Suprapubic skin (tissue), 4 donors: ENCODE results near the gene USP17L15. TPM values are rescaled to one million over a fixed set of nuclear protein-coding genes. Genes with fewer than 3 reads are reported as not detected.
"Not testable (repeated sequence)": the region's sequence is repeated elsewhere in the genome, so short reads cannot be mapped to it uniquely, and the experiment has no call there.

Experiments used
- DNase-seq, 2 donors: peaks; one replicate each; pipeline ENCODE4 v3.0.0-alpha.2; 2019; ENCODE audit warnings: low spot score in 2 of 2
- H3K27ac ChIP-seq: fragments of 200-600 bp; sonication (generic); one replicate; pipeline ENCODE4 v1.5.1; 2019
- H3K27me3 ChIP-seq: fragments of 200-600 bp; sonication (generic); one replicate; pipeline ENCODE4 v1.5.1; 2019
- H3K36me3 ChIP-seq: fragments of 200-600 bp; sonication (generic); one replicate; pipeline ENCODE4 v1.5.1; 2019
- H3K4me1 ChIP-seq: fragments of 200-600 bp; sonication (generic); one replicate; pipeline ENCODE4 v1.5.1; 2019
- H3K4me3 ChIP-seq: fragments of 200-600 bp; sonication (generic); one replicate; pipeline ENCODE4 v1.5.1; 2019; ENCODE audit warnings: mild to moderate bottlenecking
- H3K9me3 ChIP-seq: fragments of 200-600 bp; sonication (generic); one replicate; pipeline ENCODE4 v1.5.1; 2019
- WGBS: methylation state at CpG from one replicate; pipeline ENCODE4 v1.1.5; 2018; 5-methylcytosine and 5-hydroxymethylcytosine counted together
- total RNA-seq, 4 donors: library from RNA; depleted of rRNA; stranded (reverse); fragments of >200 nt; gene quantifications; one replicate each; pipeline ENCODE4 v1.1.0, GENCODE V29; 2016

USP17L15 gene, protein sequence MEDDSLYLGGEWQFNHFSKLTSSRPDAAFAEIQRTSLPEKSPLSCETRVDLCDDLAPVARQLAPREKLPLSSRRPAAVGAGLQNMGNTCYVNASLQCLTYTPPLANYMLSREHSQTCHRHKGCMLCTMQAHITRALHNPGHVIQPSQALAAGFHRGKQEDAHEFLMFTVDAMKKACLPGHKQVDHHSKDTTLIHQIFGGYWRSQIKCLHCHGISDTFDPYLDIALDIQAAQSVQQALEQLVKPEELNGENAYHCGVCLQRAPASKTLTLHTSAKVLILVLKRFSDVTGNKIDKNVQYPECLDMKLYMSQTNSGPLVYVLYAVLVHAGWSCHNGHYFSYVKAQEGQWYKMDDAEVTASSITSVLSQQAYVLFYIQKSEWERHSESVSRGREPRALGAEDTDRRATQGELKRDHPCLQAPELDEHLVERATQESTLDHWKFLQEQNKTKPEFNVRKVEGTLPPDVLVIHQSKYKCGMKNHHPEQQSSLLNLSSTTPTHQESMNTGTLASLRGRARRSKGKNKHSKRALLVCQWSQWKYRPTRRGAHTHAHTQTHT
- not detected for total RNA-seq

DNA sequence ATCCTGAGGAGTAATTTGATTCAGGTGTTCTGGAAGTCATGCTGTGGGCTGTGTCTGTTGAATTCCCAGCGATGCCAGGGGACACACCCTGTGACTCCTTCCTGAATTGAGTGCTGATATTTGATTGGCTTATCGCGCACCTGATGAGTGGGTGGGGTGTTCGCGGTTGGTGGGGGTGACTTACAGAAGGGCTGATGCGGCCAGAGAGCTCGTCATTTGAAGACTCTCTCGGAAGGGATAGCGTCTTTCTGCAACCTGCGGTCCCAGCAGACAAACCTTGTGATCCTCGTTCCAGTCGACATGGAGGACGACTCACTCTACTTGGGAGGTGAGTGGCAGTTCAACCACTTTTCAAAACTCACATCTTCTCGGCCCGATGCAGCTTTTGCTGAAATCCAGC, at the start of gene USP17L15:
USP17L15 (plus strand) TSS at position 301 of the 400 bp plus-strand sequence; CDS start at position 301, 0 bp downstream.
- not testable (repeated sequence) for DNase-seq
- no CpG with 5 or more reads among the region's 15 CpGs for WGBS

DNA sequence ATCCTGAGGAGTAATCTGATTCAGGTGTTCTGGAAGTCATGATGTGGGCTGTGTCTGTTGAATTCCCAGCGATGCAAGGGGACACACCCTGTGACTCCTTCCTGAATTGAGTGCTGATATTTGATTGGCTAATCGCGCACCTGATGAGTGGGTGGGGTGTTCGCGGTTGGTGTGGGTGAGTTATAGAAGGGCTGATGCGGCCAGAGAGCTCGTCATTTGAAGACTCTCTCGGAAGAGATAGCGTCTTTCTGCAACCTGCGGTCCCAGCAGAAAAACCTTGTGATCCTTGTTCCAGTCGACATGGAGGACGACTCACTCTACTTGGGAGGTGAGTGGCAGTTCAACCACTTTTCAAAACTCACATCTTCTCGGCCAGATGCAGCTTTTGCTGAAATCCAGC, 23.8 kb upstream of the USP17L15 start, which contains the start of gene USP17L10:
USP17L10 (plus strand) TSS at position 301 of the 400 bp plus-strand sequence; CDS start at position 301, 0 bp downstream.
- H3K36me3 ChIP-seq, H3K9me3 ChIP-seq, H3K4me3 ChIP-seq, H3K27ac ChIP-seq, H3K27me3 ChIP-seq, DNase-seq, H3K4me1 ChIP-seq: not testable (repeated sequence)
- no CpG with 5 or more reads among the region's 13 CpGs for WGBS

More for the DNA sequence above, at the start of gene USP17L15:
- H3K9me3 ChIP-seq, H3K4me1 ChIP-seq, H3K27ac ChIP-seq, H3K36me3 ChIP-seq, H3K4me3 ChIP-seq, H3K27me3 ChIP-seq: not testable (repeated sequence)

DNA sequence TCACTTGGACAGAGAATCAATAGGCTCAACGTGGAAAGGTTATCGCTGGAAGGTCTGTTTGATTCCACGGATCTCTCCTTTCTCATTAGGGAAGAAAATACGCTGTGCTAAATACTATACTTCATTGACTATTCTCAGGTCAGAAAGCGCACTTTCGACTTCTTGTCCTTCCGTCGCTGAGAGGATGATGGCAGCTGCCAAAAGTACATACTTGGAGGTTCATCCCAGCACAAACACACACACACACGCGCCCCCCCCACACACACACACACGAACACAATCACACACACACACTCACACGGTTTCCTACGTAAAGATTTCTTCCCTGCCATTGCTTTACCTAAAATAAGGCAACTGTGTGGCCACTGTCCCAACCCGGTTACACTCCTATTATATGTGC, 19.5 kb upstream of the USP17L15 start:
- not testable (repeated sequence) for H3K4me3 ChIP-seq, H3K9me3 ChIP-seq, H3K36me3 ChIP-seq, H3K27ac ChIP-seq, H3K27me3 ChIP-seq, H3K4me1 ChIP-seq
- DNase-seq, result peak in 1 of 2 donors; percentile 60
- WGBS, result 77% methylated on average over 10 of the region's 14 CpGs

DNA sequence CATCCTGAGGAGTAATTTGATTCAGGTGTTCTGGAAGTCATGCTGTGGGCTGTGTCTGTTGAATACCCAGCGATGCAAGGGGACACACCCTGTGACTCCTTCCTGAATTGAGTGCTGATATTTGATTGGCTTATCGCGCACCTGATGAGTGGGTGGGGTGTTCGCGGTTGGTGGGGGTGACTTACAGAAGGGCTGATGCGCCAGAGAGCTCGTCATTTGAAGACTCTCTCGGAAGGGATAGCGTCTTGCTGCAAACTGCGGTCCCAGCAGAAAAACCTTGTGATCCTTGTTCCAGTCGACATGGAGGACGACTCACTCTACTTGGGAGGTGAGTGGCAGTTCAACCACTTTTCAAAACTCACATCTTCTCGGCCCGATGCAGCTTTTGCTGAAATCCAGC, 19.1 kb upstream of the USP17L15 start, which contains the start of gene USP17L11:
USP17L11 (plus strand) TSS at position 301 of the 400 bp plus-strand sequence; CDS start at position 301, 0 bp downstream.
- not testable (repeated sequence) for DNase-seq, H3K9me3 ChIP-seq, H3K36me3 ChIP-seq, H3K4me3 ChIP-seq, H3K27me3 ChIP-seq, H3K4me1 ChIP-seq, H3K27ac ChIP-seq
- no CpG with 5 or more reads among the region's 14 CpGs for WGBS

DNA sequence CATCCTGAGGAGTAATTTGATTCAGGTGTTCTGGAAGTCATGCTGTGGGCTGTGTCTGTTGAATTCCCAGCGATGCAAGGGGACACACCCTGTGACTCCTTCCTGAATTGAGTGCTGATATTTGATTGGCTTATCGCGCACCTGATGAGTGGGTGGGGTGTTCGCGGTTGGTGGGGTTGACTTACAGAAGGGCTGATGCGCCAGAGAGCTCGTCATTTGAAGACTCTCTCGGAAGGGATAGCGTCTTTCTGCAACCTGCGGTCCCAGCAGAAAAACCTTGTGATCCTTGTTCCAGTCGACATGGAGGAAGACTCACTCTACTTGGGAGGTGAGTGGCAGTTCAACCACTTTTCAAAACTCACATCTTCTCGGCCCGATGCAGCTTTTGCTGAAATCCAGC, 14.3 kb upstream of the USP17L15 start, which contains the start of gene USP17L12:
USP17L12 (plus strand) TSS at position 301 of the 400 bp plus-strand sequence; CDS start at position 301, 0 bp downstream.
- no CpG with 5 or more reads among the region's 13 CpGs for WGBS
- H3K9me3 ChIP-seq, DNase-seq, H3K4me3 ChIP-seq, H3K27ac ChIP-seq, H3K36me3 ChIP-seq, H3K4me1 ChIP-seq, H3K27me3 ChIP-seq: not testable (repeated sequence)

DNA sequence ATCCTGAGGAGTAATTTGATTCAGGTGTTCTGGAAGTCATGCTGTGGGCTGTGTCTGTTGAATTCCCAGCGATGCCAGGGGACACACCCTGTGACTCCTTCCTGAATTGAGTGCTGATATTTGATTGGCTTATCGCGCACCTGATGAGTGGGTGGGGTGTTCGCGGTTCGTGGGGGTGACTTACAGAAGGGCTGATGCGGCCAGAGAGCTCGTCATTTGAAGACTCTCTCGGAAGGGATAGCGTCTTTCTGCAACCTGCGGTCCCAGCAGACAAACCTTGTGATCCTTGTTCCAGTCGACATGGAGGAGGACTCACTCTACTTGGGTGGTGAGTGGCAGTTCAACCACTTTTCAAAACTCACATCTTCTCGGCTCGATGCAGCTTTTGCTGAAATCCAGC, 9.6 kb upstream of the USP17L15 start, which contains the start of gene USP17L13:
USP17L13 (plus strand) TSS at position 301 of the 400 bp plus-strand sequence; CDS start at position 301, 0 bp downstream.
- no CpG with 5 or more reads among the region's 14 CpGs for WGBS

DNA sequence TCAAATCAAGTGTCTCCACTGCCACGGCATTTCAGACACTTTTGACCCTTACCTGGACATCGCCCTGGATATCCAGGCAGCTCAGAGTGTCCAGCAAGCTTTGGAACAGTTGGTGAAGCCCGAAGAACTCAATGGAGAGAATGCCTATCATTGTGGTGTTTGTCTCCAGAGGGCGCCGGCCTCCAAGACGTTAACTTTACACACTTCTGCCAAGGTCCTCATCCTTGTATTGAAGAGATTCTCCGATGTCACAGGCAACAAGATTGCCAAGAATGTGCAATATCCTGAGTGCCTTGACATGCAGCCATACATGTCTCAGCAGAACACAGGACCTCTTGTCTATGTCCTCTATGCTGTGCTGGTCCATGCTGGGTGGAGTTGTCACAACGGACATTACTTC, 3.9 kb upstream of the USP17L15 start:
- 100% methylated on average over 4 of the region's 8 CpGs for WGBS
- not testable (repeated sequence) for H3K27ac ChIP-seq, H3K36me3 ChIP-seq, H3K4me1 ChIP-seq, H3K4me3 ChIP-seq, H3K27me3 ChIP-seq, H3K9me3 ChIP-seq
- peak in 1 of 2 donors; percentile 60 for DNase-seq

More for the DNA sequence above, 9.6 kb upstream of the USP17L15 start, which contains the start of gene USP17L13:
- H3K4me1 ChIP-seq, H3K36me3 ChIP-seq, DNase-seq, H3K4me3 ChIP-seq, H3K9me3 ChIP-seq, H3K27ac ChIP-seq, H3K27me3 ChIP-seq: not testable (repeated sequence)

DNA sequence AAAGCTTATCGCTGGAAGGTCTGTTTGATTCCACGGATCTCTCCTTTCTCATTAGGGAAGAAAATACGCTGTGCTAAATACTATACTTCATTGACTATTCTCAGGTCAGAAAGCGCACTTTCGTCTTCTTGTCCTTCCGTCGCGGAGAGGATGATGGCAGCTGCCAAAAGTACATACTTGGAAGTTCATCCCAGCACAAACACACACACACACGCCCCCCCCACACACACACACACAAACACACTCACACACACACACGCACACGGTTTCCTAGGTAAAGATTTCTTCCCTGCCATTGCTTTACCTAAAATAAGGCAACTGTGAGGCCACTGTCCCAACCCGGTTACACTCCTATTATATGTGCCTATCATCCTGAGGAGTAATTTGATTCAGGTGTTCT, 4.3 kb downstream of the USP17L15 start:
- WGBS, result no CpG with 5 or more reads among the region's 12 CpGs
- H3K36me3 ChIP-seq, H3K27me3 ChIP-seq, H3K27ac ChIP-seq, H3K4me1 ChIP-seq, H3K9me3 ChIP-seq, H3K4me3 ChIP-seq: not testable (repeated sequence)
- DNase-seq, result peak; percentile 10 to 78

DNA sequence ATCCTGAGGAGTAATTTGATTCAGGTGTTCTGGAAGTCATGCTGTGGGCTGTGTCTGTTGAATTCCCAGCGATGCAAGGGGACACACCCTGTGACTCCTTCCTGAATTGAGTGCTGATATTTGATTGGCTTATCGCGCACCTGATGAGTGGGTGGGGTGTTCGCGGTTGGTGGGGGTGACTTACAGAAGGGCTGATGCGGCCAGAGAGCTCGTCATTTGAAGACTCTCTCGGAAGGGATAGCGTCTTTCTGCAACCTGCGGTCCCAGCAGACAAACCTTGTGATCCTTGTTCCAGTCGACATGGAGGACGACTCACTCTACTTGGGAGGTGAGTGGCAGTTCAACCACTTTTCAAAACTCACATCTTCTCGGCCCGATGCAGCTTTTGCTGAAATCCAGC, 9.4 kb downstream of the USP17L15 start, which contains the start of gene USP17L17:
USP17L17 (plus strand) TSS at position 301 of the 400 bp plus-strand sequence; CDS start at position 301, 0 bp downstream.
- not testable (repeated sequence) for H3K27me3 ChIP-seq, H3K4me1 ChIP-seq, H3K4me3 ChIP-seq, DNase-seq, H3K27ac ChIP-seq, H3K36me3 ChIP-seq, H3K9me3 ChIP-seq
- no CpG with 5 or more reads among the region's 14 CpGs for WGBS

DNA sequence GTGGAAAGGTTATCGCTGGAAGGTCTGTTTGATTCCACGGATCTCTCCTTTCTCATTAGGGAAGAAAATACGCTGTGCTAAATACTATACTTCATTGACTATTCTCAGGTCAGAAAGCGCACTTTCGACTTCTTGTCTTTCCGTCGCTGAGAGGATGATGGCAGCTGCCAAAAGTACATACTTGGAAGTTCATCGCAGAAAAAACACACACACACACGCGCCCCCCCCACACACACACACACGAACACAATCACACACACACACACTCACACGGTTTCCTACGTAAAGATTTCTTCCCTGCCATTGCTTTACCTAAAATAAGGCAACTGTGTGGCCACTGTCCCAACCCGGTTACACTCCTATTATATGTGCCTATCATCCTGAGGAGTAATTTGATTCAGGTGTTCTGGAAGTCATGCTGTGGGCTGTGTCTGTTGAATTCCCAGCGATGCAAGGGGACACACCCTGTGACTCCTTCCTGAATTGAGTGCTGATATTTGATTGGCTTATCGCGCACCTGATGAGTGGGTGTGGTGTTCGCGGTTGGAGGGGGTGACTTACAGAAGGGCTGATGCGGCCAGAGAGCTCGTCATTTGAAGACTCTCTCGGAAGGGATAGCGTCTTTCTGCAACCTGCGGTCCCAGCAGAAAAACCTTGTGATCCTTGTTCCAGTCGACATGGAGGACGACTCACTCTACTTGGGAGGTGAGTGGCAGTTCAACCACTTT, 13.9 kb downstream of the USP17L15 start, which contains the start of gene USP17L18:
USP17L18 (plus strand) TSS at position 678 of the 728 bp plus-strand sequence; CDS start at position 678, 0 bp downstream.
- 91% methylated on average over 10 of the region's 26 CpGs for WGBS
- DNase-seq, result peak; percentile 64 to 91
- H3K27ac ChIP-seq, H3K4me3 ChIP-seq, H3K4me1 ChIP-seq, H3K9me3 ChIP-seq, H3K27me3 ChIP-seq, H3K36me3 ChIP-seq: not testable (repeated sequence)

DNA sequence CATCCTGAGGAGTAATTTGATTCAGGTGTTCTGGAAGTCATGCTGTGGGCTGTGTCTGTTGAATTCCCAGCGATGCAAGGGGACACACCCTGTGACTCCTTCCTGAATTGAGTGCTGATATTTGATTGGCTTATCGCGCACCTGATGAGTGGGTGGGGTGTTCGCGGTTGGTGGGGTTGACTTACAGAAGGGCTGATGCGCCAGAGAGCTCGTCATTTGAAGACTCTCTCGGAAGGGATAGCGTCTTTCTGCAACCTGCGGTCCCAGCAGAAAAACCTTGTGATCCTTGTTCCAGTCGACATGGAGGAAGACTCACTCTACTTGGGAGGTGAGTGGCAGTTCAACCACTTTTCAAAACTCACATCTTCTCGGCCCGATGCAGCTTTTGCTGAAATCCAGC, 18.9 kb downstream of the USP17L15 start, which contains the start of gene USP17L19:
USP17L19 (plus strand) TSS at position 301 of the 400 bp plus-strand sequence; CDS start at position 301, 0 bp downstream.
- H3K36me3 ChIP-seq, H3K4me1 ChIP-seq, H3K27me3 ChIP-seq, DNase-seq, H3K4me3 ChIP-seq, H3K9me3 ChIP-seq, H3K27ac ChIP-seq: not testable (repeated sequence)
- no CpG with 5 or more reads among the region's 13 CpGs for WGBS

DNA sequence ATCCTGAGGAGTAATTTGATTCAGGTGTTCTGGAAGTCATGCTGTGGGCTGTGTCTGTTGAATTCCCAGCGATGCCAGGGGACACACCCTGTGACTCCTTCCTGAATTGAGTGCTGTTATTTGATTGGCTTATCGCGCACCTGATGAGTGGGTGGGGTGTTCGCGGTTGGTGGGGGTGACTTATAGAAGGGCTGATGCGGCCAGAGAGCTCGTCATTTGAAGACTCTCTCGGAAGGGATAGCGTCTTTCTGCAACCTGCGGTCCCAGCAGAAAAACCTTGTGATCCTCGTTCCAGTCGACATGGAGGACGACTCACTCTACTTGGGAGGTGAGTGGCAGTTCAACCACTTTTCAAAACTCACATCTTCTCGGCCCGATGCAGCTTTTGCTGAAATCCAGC, 23.6 kb downstream of the USP17L15 start, which contains the start of gene USP17L20:
USP17L20 (plus strand) TSS at position 301 of the 400 bp plus-strand sequence; CDS start at position 301, 0 bp downstream.
- not testable (repeated sequence) for H3K9me3 ChIP-seq, H3K4me3 ChIP-seq, H3K27ac ChIP-seq, H3K36me3 ChIP-seq, H3K4me1 ChIP-seq, H3K27me3 ChIP-seq, DNase-seq
- WGBS, result no CpG with 5 or more reads among the region's 15 CpGs

DNA sequence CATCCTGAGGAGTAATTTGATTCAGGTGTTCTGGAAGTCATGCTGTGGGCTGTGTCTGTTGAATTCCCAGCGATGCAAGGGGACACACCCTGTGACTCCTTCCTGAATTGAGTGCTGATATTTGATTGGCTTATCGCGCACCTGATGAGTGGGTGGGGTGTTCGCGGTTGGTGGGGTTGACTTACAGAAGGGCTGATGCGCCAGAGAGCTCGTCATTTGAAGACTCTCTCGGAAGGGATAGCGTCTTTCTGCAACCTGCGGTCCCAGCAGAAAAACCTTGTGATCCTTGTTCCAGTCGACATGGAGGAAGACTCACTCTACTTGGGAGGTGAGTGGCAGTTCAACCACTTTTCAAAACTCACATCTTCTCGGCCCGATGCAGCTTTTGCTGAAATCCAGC, 28.4 kb downstream of the USP17L15 start, which contains the start of gene USP17L21:
USP17L21 (plus strand) TSS at position 301 of the 400 bp plus-strand sequence; CDS start at position 301, 0 bp downstream.
- not testable (repeated sequence) for H3K27me3 ChIP-seq, H3K4me3 ChIP-seq, H3K27ac ChIP-seq, H3K9me3 ChIP-seq, H3K4me1 ChIP-seq, DNase-seq, H3K36me3 ChIP-seq
- no CpG with 5 or more reads among the region's 13 CpGs for WGBS
